K562 (cell line): ENCODE data around the gene SPTAN1. TPM values are rescaled to one million over a fixed set of nuclear protein-coding genes. Genes with fewer than 3 reads are reported as not detected.

ENCODE experiments used
- CAMTA2 ChIP-seq: fragments of 250-450 bp; sonication (Bioruptor Pico); conservative IDR thresholded peaks from 2 replicates; pipeline ENCODE4 v1.5.1; 2022
- DACH1 ChIP-seq: fragments of 450-650 bp; IDR thresholded peaks from 2 replicates; pipeline ENCODE4 v1.6.1; 2018; ENCODE audit not compliant: partially characterized antibody
- MEIS2 ChIP-seq: fragments of 450-650 bp; IDR thresholded peaks from 2 replicates; pipeline ENCODE4 v1.6.1; 2014; ENCODE audit warnings: mild to moderate bottlenecking; ENCODE audit not compliant: partially characterized antibody
- NR3C1 ChIP-seq: sonication (generic); formaldehyde crosslinking; IDR thresholded peaks from 2 replicates; pipeline ENCODE4 v1.8.1; 2022; ENCODE audit warnings: missing genetic modification reagents
- NRF1 ChIP-seq, 2 experiments: fragments of 450-650 bp; IDR thresholded peaks in 1 of 2; conservative IDR thresholded peaks in 1 of 2; 2 replicates each; pipeline ENCODE4 v1.6.1; 2014; ENCODE audit warnings: mild to moderate bottlenecking in 2 of 2
- SPI1 ChIP-seq: IDR thresholded peaks from 2 replicates; pipeline ENCODE4 v1.6.1; 2011; ENCODE audit warnings: low read depth, low read length, control low read depth, borderline replicate concordance
- TRIM24 ChIP-seq, 2 experiments: fragments of 450-650 bp; IDR thresholded peaks; 2 replicates each; pipeline ENCODE4 v1.6.1; 2016
- ZNF175 ChIP-seq: fragments of 200-800 bp; sonication (Bioruptor generic); IDR thresholded peaks from 2 replicates; pipeline ENCODE4 v1.6.1; 2016; ENCODE audit warnings: low read depth, mild to moderate bottlenecking, missing genetic modification characterization, missing compliant biosample characterization
- ZNF41 ChIP-seq: fragments of 250-450 bp; sonication (Bioruptor Pico); conservative IDR thresholded peaks from 2 replicates; pipeline ENCODE4 v1.4.0; 2020; ENCODE audit warnings: mild to moderate bottlenecking
- ZNF644 ChIP-seq: fragments of 200-800 bp; sonication (Bioruptor generic); IDR thresholded peaks from 2 replicates; pipeline ENCODE4 v1.6.1; 2016; ENCODE audit warnings: low read depth, missing genetic modification characterization, missing compliant biosample characterization
- polyA plus RNA-seq, 8 experiments: library from polyadenylated mRNA; depleted of rRNA in 4 of 8; stranded (reverse) in 5 of 8; unstranded in 3 of 8; fragments of >200 nt; fragmentation: Nextera tagmentation in 2 of 8; fragmentation: Illumina TruSeq in 1 of 8; extraction: Ambion mirVana in 2 of 8; extraction: Trizol in 1 of 8; gene quantifications; 2 replicates each; pipeline versions ENCODE4 v1.2.1 to v1.2.3, GENCODE V29; 2011 to 2014; ENCODE audit warnings: inconsistent platforms in 1 of 8, missing spikeins in 1 of 8
- total RNA-seq, 7 experiments: library from RNA; depleted of rRNA in 6 of 7; stranded (reverse); fragments of >200 nt in 6 of 7; fragmentation: Illumina TruSeq in 2 of 7; extraction: Trizol in 2 of 7; gene quantifications; 2 replicates each; pipeline versions ENCODE4 v1.2.1 to v1.2.3, GENCODE V29; 2011 to 2021; ENCODE audit warnings: low replicate concordance in 1 of 7
- TF ChIP-seq, protein P1 (sequence below): sonication (generic); formaldehyde crosslinking; IDR thresholded peaks from 2 replicates; pipeline ENCODE4 v1.8.0; 2022; ENCODE audit warnings: mild to moderate bottlenecking, low read depth, missing genetic modification reagents
- TF ChIP-seq, protein P2 (sequence below), 2 experiments: fragments of 250-450 bp in 1 of 2; fragments of 450-650 bp in 1 of 2; sonication (Bioruptor Pico) in 1 of 2; IDR thresholded peaks; 2 replicates each; pipeline versions ENCODE4 v1.6.1 to v1.8.0; 2016 to 2021; ENCODE audit warnings: mild to moderate bottlenecking in 2 of 2, moderate library complexity in 2 of 2, missing compliant biosample characterization in 1 of 2, missing genetic modification characterization in 1 of 2
- TF ChIP-seq, protein P3 (sequence below): fragments of 250-450 bp; sonication (Bioruptor Pico); IDR thresholded peaks from 2 replicates; pipeline ENCODE4 v1.8.0; 2022; ENCODE audit warnings: moderate library complexity, mild to moderate bottlenecking, inconsistent platforms

The SPTAN1 gene
- total and polyA plus RNA-seq, 9 of the 15 experiments (the other 6 are each of a cell fraction or from before 2014, with no cell fraction given): 1.5 to 13.5 (median 6.8) TPM

DNA sequence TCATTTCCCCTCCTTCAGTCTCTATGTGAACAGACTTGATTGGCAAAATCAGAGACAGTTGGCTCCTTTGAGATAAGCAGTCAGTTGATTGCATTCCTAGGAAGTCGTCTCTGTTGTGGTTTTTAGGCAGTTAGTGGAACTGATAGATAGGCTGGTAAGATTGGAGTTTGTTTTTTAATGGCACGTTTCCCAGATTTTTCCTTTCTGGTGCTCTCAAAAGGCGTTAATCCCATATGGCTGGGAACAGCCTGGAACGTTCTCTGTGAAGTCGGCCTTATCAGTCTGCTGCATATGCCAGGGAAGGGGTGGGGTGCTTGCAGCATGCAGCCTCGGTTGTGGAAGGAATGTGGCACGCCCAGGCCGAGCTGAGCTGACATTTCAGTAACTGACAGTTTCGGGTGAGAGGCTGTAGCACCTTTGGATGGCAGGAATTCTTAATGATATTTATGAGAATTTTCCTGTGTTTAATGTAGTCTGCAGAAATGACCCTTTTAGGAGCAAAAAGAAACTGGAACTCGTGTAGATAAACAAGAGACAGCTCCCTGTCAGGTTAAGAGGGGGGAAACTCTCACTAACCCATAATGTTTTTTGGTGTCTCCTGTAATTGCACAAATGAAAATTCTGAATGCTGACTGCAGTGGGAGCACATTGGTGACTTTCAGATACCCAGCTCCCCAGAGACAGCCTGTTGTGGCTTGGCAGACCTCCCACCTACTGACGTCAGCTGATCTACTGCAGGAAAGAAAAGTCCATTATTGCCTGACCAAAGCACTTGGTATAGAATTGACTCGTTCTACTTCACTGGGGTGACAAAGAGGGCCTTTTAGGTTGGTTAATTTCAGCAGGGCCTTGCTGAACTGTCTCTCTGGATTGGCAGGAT is 6.3 kb downstream of the SPTAN1 start (continued):
- TF ChIP-seq, protein P1, sequence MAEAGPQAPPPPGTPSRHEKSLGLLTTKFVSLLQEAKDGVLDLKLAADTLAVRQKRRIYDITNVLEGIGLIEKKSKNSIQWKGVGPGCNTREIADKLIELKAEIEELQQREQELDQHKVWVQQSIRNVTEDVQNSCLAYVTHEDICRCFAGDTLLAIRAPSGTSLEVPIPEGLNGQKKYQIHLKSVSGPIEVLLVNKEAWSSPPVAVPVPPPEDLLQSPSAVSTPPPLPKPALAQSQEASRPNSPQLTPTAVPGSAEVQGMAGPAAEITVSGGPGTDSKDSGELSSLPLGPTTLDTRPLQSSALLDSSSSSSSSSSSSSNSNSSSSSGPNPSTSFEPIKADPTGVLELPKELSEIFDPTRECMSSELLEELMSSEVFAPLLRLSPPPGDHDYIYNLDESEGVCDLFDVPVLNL (CRISPR knock-in tag): no peak
- TF ChIP-seq SPI1: no peak
- TF ChIP-seq ZNF644 (tag): peak; percentile 95
- TF ChIP-seq NR3C1 (CRISPR knock-in tag): no peak
- no peak for TF ChIP-seq CAMTA2
- TF ChIP-seq, protein P2, sequence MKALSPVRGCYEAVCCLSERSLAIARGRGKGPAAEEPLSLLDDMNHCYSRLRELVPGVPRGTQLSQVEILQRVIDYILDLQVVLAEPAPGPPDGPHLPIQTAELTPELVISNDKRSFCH (CRISPR knock-in tag; IDR thresholded peaks at IDR 0.05): no peak
- TF ChIP-seq, protein P2 (tag; IDR thresholded peaks at IDR 0.05): peak; percentile 98
- peak; percentile 97 for TF ChIP-seq DACH1
- TF ChIP-seq TRIM24 (IDR thresholded peaks at IDR 0.05): peak; percentile 92
- TF ChIP-seq, protein P3, sequence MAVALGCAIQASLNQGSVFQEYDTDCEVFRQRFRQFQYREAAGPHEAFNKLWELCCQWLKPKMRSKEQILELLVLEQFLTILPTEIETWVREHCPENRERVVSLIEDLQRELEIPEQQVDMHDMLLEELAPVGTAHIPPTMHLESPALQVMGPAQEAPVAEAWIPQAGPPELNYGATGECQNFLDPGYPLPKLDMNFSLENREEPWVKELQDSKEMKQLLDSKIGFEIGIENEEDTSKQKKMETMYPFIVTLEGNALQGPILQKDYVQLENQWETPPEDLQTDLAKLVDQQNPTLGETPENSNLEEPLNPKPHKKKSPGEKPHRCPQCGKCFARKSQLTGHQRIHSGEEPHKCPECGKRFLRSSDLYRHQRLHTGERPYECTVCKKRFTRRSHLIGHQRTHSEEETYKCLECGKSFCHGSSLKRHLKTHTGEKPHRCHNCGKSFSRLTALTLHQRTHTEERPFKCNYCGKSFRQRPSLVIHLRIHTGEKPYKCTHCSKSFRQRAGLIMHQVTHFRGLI (CRISPR knock-in tag): peak; percentile 67; the same call in 1 of the 2 replicates
- peak; percentile 93 for TF ChIP-seq ZNF175 (CRISPR knock-in tag)
- TF ChIP-seq ZNF41: 0 out of 2 replicates have a peak, but pooled peaks have one; percentile 42
- peak in 1 of 2 experiments; percentile 16; a peak in 1 of 4 replicates for TF ChIP-seq NRF1 (conservative IDR thresholded peaks at IDR 0.05 in 1 of 2, IDR thresholded peaks at IDR 0.05 in 1 of 2)
- peak; percentile 69 for TF ChIP-seq MEIS2
